Epithelial cell of proximal tubule (primary cell): ENCODE data around the gene IFT74. TPM values are rescaled to one million over a fixed set of nuclear protein-coding genes. Genes with fewer than 3 reads are reported as not detected.

Experiments
- DNase-seq: peaks from one replicate; pipeline ENCODE4 v3.0.0-alpha.2; 2011; ENCODE audit warnings: low read depth
- H3K4me3 ChIP-seq: 2 replicates; pipeline ENCODE4 v1.5.1; 2011; ENCODE audit warnings: low read depth, mild to moderate bottlenecking, low read length
- CTCF ChIP-seq: conservative IDR thresholded peaks from 2 replicates; pipeline ENCODE4 v1.5.1; 2012; ENCODE audit warnings: low read depth, mild to moderate bottlenecking, low read length
- total RNA-seq: library from RNA; depleted of rRNA; stranded (reverse); fragments of >200 nt; gene quantifications from 2 replicates; pipeline ENCODE4 v1.2.3, GENCODE V29; 2015

The IFT74 gene
- total RNA-seq, 1 donor from 2014 or later: 17.5 TPM

DNA sequence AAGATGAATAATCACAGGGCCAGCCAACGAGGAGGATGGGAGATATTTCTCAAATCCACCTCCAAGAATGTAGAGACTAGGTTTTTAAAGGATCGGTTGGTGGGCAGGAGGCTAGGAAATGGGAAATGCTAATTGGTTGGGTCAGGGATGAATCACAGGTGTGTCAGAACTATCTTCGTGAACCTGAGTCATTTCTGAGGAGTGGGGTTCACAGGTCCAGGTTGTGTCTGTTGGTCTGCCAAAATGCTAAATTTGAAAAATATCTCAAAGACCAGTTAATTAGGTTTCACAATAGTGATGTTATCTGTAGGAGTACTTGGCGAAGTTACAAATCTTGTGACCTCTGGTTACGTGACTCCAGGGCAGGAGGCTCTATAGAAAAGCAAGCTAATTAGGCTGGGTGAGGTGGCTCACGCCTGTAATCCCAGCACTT, 6.6 kb upstream of the IFT74 start:
- TF ChIP-seq CTCF: no peak
- no peak for DNase-seq
- no peak overlapping the region for H3K4me3 ChIP-seq

DNA sequence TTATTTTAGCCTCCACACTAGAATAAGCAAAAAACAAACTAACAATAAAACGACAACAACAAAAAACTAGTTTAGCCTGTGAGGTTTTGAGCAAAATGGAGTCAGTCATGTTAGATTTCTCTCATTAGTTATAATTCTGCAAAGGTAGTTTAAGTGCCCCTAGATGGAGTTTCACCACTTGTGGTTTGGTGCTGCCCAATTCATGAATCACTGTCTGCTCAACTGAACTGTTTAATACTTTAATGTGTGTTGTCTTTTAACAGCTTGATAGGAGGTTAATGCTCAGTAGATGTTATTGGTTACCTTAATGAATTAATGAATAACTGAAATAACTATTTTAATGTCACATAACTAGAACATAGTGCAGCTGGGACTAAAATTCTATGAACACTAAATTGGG, 5.7 kb upstream of the IFT74 start:
- DNase-seq: no peak
- H3K4me3 ChIP-seq: no peak overlapping the region
- TF ChIP-seq CTCF: no peak

- TF ChIP-seq CTCF: no peak
- DNase-seq: no peak
- no peak overlapping the region for H3K4me3 ChIP-seq
Observed at GRCh38 chr9:26951794-26952193, 4.4 kb upstream of the IFT74 start.

- TF ChIP-seq CTCF: no peak
- DNase-seq: peak; percentile 39
Observed at GRCh38 chr9:26954050-26954508, 2.1 kb upstream of the IFT74 start.

GRCh38 chr9:26955222-26955903, 849 bp upstream of the IFT74 start:
- TF ChIP-seq CTCF: no peak
- H3K4me3 ChIP-seq: peak overlapping the region; percentile 77
- DNase-seq: no peak

More at GRCh38 chr9:26954050-26954508, 2.1 kb upstream of the IFT74 start:
- no peak overlapping the region for H3K4me3 ChIP-seq

DNA sequence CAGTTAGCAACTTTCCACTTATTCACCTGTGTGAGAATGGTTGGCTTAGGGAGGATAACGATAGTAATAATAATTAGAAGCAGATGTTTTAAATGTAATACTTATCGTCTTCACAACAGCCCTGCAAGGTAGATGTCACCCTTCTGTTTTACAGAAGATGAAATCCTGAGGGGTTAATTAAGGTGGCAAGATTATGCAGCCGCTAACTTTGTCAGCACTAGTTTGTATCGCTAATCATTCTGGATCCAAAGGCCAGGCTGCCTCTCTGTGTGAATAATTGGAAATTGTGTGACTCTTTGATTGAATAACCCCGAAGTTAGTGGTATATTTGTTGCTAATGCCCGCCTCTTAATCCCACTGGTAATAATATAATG, 635 bp downstream of the IFT74 start:
- H3K4me3 ChIP-seq: peak overlapping the region; percentile 77
- no peak for DNase-seq
- no peak for TF ChIP-seq CTCF

GRCh38 chr9:26971721-26972120, 15.5 kb downstream of the IFT74 start:
- no peak for TF ChIP-seq CTCF
- H3K4me3 ChIP-seq: no peak overlapping the region
- DNase-seq: no peak
